HEK293 (cell line): ENCODE measurements around the gene YIPF2.

Experiments
- REST ChIP-seq: fragments of 450-650 bp; formaldehyde crosslinking; IDR thresholded peaks from 2 replicates; pipeline ENCODE4 v1.5.1; 2016; ENCODE audit warnings: missing biosample characterization, missing genetic modification characterization
- TRIM28 ChIP-seq: IDR thresholded peaks from 2 replicates; pipeline ENCODE4 v1.6.1; 2011; ENCODE audit warnings: low read length, control low read depth, borderline replicate concordance
- ZNF114 ChIP-seq: fragments of 450-650 bp; formaldehyde crosslinking; IDR thresholded peaks from 2 replicates; pipeline ENCODE4 v1.5.0; 2017; ENCODE audit warnings: missing biosample characterization, missing genetic modification characterization
- ZNF121 ChIP-seq: fragments of 450-650 bp; formaldehyde crosslinking; IDR thresholded peaks from 2 replicates; pipeline ENCODE4 v1.5.1; 2016; ENCODE audit warnings: missing biosample characterization, missing genetic modification characterization
- ZNF324 ChIP-seq: fragments of 450-650 bp; formaldehyde crosslinking; IDR thresholded peaks from 2 replicates; pipeline ENCODE4 v1.5.1; 2016; ENCODE audit warnings: missing biosample characterization, missing genetic modification characterization
- ZNF776 ChIP-seq: fragments of 450-650 bp; formaldehyde crosslinking; IDR thresholded peaks from 2 replicates; pipeline ENCODE4 v1.5.0; 2017; ENCODE audit warnings: missing biosample characterization, missing genetic modification characterization, borderline replicate concordance
- TF ChIP-seq, protein P1 (sequence below): fragments of 450-650 bp; formaldehyde crosslinking; IDR thresholded peaks from 2 replicates; pipeline ENCODE4 v1.5.1; 2016; ENCODE audit warnings: missing biosample characterization, missing genetic modification characterization

DNA sequence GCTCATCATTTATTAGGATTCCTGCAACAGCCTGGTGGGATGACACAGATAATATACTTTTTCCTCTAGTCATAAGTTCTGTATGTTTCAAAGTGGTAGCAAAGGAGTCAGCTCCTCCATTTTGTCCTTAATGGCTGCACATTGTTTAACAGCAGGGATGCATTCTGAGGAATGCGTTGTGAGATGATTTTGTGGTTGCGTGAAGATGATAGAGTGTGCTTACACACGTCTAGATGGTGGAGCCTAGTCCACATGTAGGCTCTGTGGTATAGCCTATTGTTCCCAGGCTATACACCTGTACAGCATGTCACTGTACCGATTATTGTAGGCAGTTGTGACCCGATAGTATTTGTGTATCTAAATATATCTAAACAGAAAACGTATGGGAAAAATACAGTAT lies 37.0 kb upstream of the YIPF2 start:
- TF ChIP-seq ZNF324 (tag by site-specific recombination): no peak
- TF ChIP-seq REST (tag by site-specific recombination): no peak
- TF ChIP-seq, protein P1, sequence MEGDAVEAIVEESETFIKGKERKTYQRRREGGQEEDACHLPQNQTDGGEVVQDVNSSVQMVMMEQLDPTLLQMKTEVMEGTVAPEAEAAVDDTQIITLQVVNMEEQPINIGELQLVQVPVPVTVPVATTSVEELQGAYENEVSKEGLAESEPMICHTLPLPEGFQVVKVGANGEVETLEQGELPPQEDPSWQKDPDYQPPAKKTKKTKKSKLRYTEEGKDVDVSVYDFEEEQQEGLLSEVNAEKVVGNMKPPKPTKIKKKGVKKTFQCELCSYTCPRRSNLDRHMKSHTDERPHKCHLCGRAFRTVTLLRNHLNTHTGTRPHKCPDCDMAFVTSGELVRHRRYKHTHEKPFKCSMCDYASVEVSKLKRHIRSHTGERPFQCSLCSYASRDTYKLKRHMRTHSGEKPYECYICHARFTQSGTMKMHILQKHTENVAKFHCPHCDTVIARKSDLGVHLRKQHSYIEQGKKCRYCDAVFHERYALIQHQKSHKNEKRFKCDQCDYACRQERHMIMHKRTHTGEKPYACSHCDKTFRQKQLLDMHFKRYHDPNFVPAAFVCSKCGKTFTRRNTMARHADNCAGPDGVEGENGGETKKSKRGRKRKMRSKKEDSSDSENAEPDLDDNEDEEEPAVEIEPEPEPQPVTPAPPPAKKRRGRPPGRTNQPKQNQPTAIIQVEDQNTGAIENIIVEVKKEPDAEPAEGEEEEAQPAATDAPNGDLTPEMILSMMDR (tag by site-specific recombination): no peak
- TF ChIP-seq ZNF121 (tag by site-specific recombination): no peak
- TF ChIP-seq ZNF776 (tag by site-specific recombination): no peak
- no peak for TF ChIP-seq ZNF114 (tag by site-specific recombination)
- TF ChIP-seq TRIM28: no peak
